Loucy (cell line): ENCODE data around the gene ST3GAL3.

ENCODE experiments used
- CTCF ChIP-seq: fragments of 200-600 bp; sonication (generic); conservative IDR thresholded peaks from 2 replicates; pipeline ENCODE4 v1.5.1; 2014; ENCODE audit warnings: mild to moderate bottlenecking, antibody characterized with exemption, low read length
- EZH2phosphoT487 ChIP-seq: fragments of 200-600 bp; IDR thresholded peaks from 2 replicates; pipeline ENCODE4 v1.6.1; 2018; ENCODE audit warnings: antibody characterized with exemption, mild to moderate bottlenecking, moderate library complexity, borderline replicate concordance

GRCh38 chr1:43716559-43717281 is 9.4 kb downstream of the ST3GAL3 start:
- TF ChIP-seq CTCF (no peak), EZH2phosphoT487 (no peak)
